ENCODE measurements around the gene XPO5. TPM values are rescaled to one million over a fixed set of nuclear protein-coding genes. Genes with fewer than 3 reads are reported as not detected.
"Not testable (repeated sequence)": the region's sequence is repeated elsewhere in the genome, so short reads cannot be mapped to it uniquely, and the experiment has no call there.

Gene XPO5
- total and polyA plus RNA-seq, 7 donors, result 3.0 to 53.7 (median 13.7) TPM

GRCh38 chr6:43608310-43608763 is 32.5 kb upstream of the XPO5 start:
- 1 to 10% methylated on average over 5 of the region's 5 CpGs for WGBS, 2 donors
- Histone ChIP-seq H3K27me3 (no peaks in the 10 kb centered on the region), H3K27ac (no peak overlapping the region)

GRCh38 chr6:43606019-43606418 is 30.2 kb upstream of the XPO5 start:
- TF ChIP-seq POLR2AphosphoS5 (IDR thresholded peaks at IDR 0.05) (no peak), EP300 (IDR thresholded peaks at IDR 0.05) (no peak), CTCF (IDR thresholded peaks at IDR 0.05) (no peak), POLR2A (IDR thresholded peaks at IDR 0.05) (no peak)
- H3K36me3 ChIP-seq, result peaks cover 0 to 66% (median 9%) of the 10 kb centered on the region in 4 donors
- intact Hi-C loops (cut with DNase I), result loop anchor here (5.0 kb wide), 1 partner anchor 471 kb away; no protein-coding TSS in a partner anchor

More at GRCh38 chr6:43608310-43608763, 32.5 kb upstream of the XPO5 start:
- H3K4me1 ChIP-seq, result no peaks in the 10 kb centered on the region
- no peaks in the 10 kb centered on the region for H3K9me3 ChIP-seq
- TF ChIP-seq CTCF (IDR thresholded peaks at IDR 0.05) (peak; percentile 38 to 73 (median 63)), POLR2AphosphoS5 (IDR thresholded peaks at IDR 0.05) (peak in 2 of 4 donors; percentile 16 to 23), EP300 (IDR thresholded peaks at IDR 0.05) (no peak), POLR2A (IDR thresholded peaks at IDR 0.05) (no peak)
- H3K36me3 ChIP-seq, result peaks cover 0 to 61% (median 10%) of the 10 kb centered on the region in 4 donors
- intact Hi-C loops (cut with DNase I), result loop anchor here (5.0 kb wide), 1 partner anchor 469 kb away; no protein-coding TSS in a partner anchor
- no peak for DNase-seq
- H3K4me3 ChIP-seq, result no peak overlapping the region

GRCh38 chr6:43604174-43604573 is 28.3 kb upstream of the XPO5 start:
- intact Hi-C loops (cut with DNase I), result no loop called here
- no peaks in the 10 kb centered on the region for H3K4me1 ChIP-seq
- no peaks in the 10 kb centered on the region for H3K9me3 ChIP-seq
- 95 to 97% methylated on average over 2 of the region's 2 CpGs for WGBS, 2 donors
- DNase-seq, result no peak
- peaks cover 0 to 62% (median 6%) of the 10 kb centered on the region in 4 donors for H3K36me3 ChIP-seq
- TF ChIP-seq EP300 (IDR thresholded peaks at IDR 0.05) (no peak), POLR2A (IDR thresholded peaks at IDR 0.05) (no peak), CTCF (IDR thresholded peaks at IDR 0.05) (no peak), POLR2AphosphoS5 (IDR thresholded peaks at IDR 0.05) (no peak)
- no peak overlapping the region for H3K4me3 ChIP-seq
- no peaks in the 10 kb centered on the region for H3K27me3 ChIP-seq
- H3K27ac ChIP-seq, result no peak overlapping the region

More at GRCh38 chr6:43606019-43606418, 30.2 kb upstream of the XPO5 start:
- DNase-seq, result no peak
- no peak overlapping the region for H3K4me3 ChIP-seq
- H3K9me3 ChIP-seq, result no peaks in the 10 kb centered on the region
- no peaks in the 10 kb centered on the region for H3K27me3 ChIP-seq
- H3K4me1 ChIP-seq, result no peaks in the 10 kb centered on the region
- H3K27ac ChIP-seq, result no peak overlapping the region
- 83 to 89% methylated on average over 2 of the region's 2 CpGs for WGBS, 2 donors

GRCh38 chr6:43600595-43600994 is 24.8 kb upstream of the XPO5 start:
- no peaks in the 10 kb centered on the region for H3K27me3 ChIP-seq
- no peak overlapping the region for H3K4me3 ChIP-seq
- H3K4me1 ChIP-seq, result no peaks in the 10 kb centered on the region
- intact Hi-C loops (cut with DNase I), result no loop called here
- 94 to 98% methylated on average over 2 of the region's 2 CpGs for WGBS, 2 donors
- TF ChIP-seq EP300 (IDR thresholded peaks at IDR 0.05) (no peak), POLR2A (IDR thresholded peaks at IDR 0.05) (no peak), CTCF (IDR thresholded peaks at IDR 0.05) (no peak), POLR2AphosphoS5 (IDR thresholded peaks at IDR 0.05) (no peak)
- no peak for DNase-seq
- H3K36me3 ChIP-seq, result peaks cover 0 to 64% (median 4%) of the 10 kb centered on the region in 4 donors
- no peak overlapping the region for H3K27ac ChIP-seq
- no peaks in the 10 kb centered on the region for H3K9me3 ChIP-seq

- no peaks in the 10 kb centered on the region for H3K9me3 ChIP-seq
- 91 to 93% methylated on average over 1 of the region's 1 CpG for WGBS, 2 donors
- no peak overlapping the region for H3K4me3 ChIP-seq
- H3K27me3 ChIP-seq, result no peaks in the 10 kb centered on the region
- H3K4me1 ChIP-seq, result no peaks in the 10 kb centered on the region
- intact Hi-C loops (cut with DNase I), result no loop called here
- no peak overlapping the region for H3K27ac ChIP-seq
- peaks cover 0 to 24% (median 0%) of the 10 kb centered on the region in 4 donors for H3K36me3 ChIP-seq
- DNase-seq, result no peak
- TF ChIP-seq EP300 (IDR thresholded peaks at IDR 0.05), result no peak
- no peak for TF ChIP-seq POLR2AphosphoS5 (IDR thresholded peaks at IDR 0.05)
- TF ChIP-seq CTCF (IDR thresholded peaks at IDR 0.05), result no peak
- TF ChIP-seq POLR2A (IDR thresholded peaks at IDR 0.05), result no peak
These were observed 18.1 kb upstream of the XPO5 start for GRCh38 chr6:43593938-43594337.

GRCh38 chr6:43589564-43589963 is 13.7 kb upstream of the XPO5 start:
- H3K4me3 ChIP-seq, result not testable (repeated sequence)

More at GRCh38 chr6:43589564-43589963, 13.7 kb upstream of the XPO5 start:
- H3K4me1 ChIP-seq; H3K9me3 ChIP-seq; H3K27me3 ChIP-seq; DNase-seq; intact Hi-C loops (cut with DNase I); H3K27ac ChIP-seq: not testable (repeated sequence)
- peaks cover 0 to 55% (median 13%) of the 10 kb centered on the region in 4 donors for H3K36me3 ChIP-seq
- 96 to 100% methylated on average over 1 of the region's 1 CpG for WGBS, 2 donors

Data from sigmoid colon (tissue), 7 donors.